GM21360 (cell line): ENCODE results near the gene UBXN6.

Experiments
- ATAC-seq: cut with Tn5 transposase; IDR thresholded peaks from one replicate; pipeline ENCODE4 v1.9.1; 2021; ENCODE audit warnings: mild to moderate bottlenecking, moderate library complexity; ENCODE audit not compliant: unreplicated experiment

UBXN6 gene

GRCh38 chr19:4456843-4457653 lies 546 bp downstream of the UBXN6 start:
- peak; percentile 16 for ATAC-seq

- no peak for ATAC-seq
Measured at GRCh38 chr19:4456476-4456842, 1.1 kb downstream of the UBXN6 start.

GRCh38 chr19:4455719-4456475 lies 1.7 kb downstream of the UBXN6 start:
- ATAC-seq, result no peak

- ATAC-seq, result no peak
Measured at GRCh38 chr19:4454747-4455718, 2.6 kb downstream of the UBXN6 start.

- no peak for ATAC-seq
Measured at GRCh38 chr19:4453232-4454179, 4.1 kb downstream of the UBXN6 start.

- ATAC-seq, result no peak
Measured at GRCh38 chr19:4452230-4452990, 5.2 kb downstream of the UBXN6 start.

GRCh38 chr19:4449639-4450028 lies 8.0 kb downstream of the UBXN6 start:
- ATAC-seq, result no peak

GRCh38 chr19:4449022-4449638 lies 8.5 kb downstream of the UBXN6 start:
- no peak for ATAC-seq

- no peak for ATAC-seq
Measured at GRCh38 chr19:4448147-4448985, 9.2 kb downstream of the UBXN6 start.

- no peak for ATAC-seq
Measured at GRCh38 chr19:4447327-4448146, 10.1 kb downstream of the UBXN6 start.

GRCh38 chr19:4446704-4447200 lies 10.8 kb downstream of the UBXN6 start:
- no peak for ATAC-seq

GRCh38 chr19:4445963-4446703 lies 11.5 kb downstream of the UBXN6 start:
- no peak for ATAC-seq

- no peak for ATAC-seq
Measured at GRCh38 chr19:4444765-4445741, 12.5 kb downstream of the UBXN6 start.

GRCh38 chr19:4443966-4444764 lies 13.4 kb downstream of the UBXN6 start:
- no peak for ATAC-seq
